ENCODE results near the gene PDZD8.

The PDZD8 gene

DNA sequence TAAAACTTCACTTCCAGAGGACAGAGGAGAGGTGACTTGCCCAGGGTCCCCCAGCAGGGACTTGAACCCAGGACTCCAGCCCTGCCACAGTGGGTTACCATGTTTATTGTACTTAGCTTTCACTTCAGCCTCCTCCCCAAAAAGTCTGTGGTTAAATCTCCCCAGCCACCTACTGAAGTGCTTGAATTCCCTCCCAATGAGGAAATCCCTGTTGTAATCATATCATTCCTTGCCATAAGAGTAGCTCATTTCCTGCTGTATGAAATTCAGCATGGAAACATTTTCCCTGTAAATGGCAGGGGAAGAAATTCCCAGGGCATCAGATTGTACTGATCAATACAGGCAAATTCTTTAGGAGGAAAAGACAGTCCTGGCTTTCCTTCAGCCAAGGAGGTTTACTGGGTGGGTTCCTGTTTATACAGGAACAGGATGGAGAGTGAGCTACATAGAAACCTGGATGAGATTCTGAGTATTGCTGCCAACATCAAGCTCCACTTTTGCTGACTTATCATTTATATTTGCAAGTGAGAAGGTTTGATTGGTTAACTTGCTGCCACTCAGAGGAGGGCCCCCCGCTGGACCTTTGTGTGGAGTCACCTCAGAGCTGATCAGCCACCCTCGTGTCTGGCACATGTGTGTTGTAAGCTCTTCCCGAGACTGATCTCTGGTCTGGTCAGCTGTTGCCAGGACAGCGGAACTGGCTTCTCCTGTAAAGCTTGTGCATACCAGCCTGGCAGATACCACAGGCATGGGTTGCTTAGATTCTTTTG lies 16.4 kb upstream of the PDZD8 start:
- no peak for DNase-seq

DNA sequence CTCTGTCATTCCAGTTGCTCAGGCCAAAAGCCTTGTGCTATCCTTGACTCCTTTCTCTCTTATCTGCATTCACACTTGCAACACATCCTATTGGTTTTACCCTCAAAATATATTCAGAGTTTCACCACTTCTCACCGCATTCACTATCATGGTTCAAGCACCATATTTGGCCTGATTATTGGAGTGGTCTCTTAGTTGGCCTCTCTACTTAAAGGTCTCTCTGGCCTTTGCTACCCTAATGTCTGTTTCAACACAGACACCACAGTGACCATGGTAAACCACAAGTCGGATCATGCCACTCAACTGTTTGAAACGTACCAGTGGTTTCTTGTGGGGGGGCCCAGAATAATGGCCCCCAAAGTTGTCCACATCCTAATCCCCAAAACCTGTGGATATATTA lies 15.2 kb upstream of the PDZD8 start:
- no peak for DNase-seq

DNA sequence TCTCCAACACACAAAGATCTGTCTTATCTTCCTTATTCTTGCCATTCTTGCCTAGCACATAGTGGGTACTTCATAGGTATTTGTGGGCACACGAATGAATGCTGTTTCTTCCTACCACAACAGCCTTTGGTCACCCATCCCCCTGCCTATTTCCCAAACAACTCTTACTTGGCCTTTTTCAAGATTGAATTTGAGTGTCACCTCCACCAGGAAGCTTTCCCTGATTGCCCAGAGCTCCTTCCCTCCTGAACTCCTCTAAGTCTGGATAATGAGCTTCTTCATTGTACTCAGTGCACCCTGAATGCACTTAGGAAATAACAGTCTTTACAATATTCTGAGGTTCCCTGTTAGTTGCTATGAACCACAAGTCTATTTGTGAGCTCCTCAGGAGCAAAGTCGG lies 11.6 kb upstream of the PDZD8 start:
- DNase-seq = no peak

DNA sequence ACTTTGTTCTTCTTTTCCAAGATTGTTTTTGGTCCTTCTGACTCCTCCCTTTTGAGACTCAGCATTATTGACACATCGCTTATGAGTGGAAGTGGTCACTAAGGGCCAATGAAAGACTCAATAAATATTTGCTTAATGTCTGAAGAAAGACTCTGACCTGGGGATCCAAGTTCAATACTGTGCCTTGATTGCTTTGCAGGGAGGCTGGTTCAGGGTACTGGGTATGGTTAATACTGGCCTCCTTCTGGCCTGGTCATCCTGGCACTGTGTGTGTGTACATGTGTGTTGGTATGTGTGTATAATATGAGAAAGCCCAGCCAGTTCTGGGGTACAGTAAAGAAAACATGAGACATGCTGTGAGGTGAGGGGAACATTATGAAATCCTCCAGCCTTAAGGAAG lies 7.6 kb upstream of the PDZD8 start:
- no peak for DNase-seq

DNA sequence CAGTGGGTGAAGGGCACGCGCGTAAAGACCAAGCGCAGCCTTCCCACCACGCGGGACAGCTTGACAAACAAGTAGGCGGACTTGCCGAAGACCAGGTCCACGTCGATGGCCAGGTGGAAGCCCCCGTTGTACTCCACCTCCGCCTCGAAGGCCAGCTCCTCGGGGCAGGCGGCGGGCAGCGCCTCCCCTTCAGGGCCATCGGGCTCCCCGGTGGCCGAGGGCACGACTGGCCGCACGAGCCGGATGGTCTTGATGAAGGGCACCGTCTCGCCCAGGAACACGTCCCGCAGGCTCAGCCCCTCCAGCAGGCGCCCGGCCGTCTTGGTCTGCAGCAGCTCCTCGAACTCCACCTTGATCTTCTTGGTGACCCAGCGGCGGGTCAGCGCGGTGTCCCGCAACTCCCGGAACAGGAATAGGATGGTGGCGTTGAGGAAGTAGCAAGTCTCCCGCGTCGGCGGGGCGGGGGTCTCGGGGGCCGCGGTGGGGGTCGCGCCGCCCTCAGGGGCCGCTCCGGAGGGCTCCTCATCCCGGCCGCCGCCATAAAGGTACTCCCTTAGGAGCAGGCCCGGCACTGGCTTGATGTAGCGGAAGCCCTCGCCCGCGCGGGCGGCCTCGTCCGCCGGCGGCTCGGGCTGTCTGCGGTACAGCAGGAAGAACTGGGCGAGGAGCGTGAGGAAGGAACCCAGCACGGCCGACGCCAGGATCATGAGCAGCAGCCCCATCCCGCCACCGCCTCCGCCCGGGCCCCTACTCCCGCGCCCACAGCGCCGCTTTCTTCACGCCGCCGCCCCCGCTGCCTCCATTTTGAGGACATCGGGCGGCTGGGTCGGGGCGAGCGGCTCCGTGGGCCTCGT lies 507 bp downstream of the PDZD8 start:
- peak in 1 of 2 experiments; percentile 7 for DNase-seq

DNA sequence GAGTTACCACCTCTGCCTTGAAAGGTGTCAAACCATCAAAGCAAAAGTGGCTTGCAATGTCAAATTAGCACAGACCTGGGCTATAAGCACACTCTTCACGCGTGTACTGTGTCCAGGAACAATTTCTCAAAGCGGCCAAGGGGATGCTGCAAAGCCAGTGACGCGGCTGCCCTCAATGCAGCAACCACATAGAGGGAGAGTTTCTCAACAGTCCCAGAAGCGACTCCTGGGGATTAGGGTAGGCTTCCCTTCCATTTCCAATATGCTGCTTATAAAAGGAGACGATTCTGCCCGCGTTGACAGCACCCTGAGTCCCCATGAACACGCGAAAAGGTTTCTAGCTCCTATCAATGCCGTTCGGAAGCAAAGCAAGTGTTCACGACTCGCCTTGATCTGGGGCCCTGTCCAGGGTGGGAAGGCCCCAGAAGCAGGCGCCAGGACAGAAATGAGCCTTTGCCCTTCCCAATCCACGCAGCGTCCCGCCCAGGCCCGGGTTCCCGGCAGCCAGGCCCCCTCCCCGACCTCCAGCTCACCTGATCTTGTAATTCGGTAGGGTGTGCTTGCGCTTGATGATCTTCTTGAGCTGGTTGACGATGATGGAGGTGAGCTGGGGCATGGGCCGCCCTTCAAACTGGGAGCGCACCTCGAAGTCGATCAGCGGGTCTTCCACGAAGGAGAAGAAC lies 1.3 kb downstream of the PDZD8 start:
- DNase-seq = peak in 1 of 2 experiments; percentile 9

DNA sequence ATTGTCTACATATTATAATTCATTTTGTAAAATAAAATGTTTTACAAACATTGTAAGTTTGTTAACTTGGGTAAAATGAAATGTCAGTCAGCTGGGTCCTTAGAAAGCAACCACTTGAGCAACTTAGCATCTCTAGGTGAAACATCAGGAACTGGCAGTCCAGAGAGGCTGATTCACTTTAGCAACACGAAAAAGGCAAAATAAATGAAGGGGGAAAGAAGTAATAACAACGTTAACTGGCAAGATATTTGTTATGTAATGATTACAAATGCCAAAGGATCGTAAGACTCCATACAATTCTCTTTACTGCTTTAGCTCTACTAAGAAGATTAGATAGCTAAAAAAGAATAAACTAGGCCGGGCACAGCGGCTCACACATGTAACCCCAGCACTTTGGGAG lies 5.0 kb downstream of the PDZD8 start:
- no peak for DNase-seq

DNA sequence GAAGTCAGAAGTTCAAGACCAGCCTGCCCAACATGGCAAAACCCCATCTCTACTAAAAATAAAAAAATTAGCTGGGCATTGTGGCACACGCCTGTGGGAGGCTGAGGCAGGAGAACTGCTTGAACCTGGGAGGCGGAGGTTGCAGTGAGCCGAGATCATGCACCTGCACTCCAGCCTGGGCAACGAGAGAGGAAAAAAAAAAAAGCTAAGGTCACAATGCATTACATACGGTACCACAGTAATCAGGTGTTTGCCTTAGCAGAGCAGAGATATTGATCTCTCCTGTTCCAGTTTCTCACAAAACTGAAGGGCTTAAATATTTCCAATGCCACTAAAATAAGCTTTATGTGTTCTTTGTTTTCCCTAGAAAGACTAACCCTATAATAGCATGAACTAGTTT lies 7.5 kb downstream of the PDZD8 start:
- DNase-seq = no peak

DNA sequence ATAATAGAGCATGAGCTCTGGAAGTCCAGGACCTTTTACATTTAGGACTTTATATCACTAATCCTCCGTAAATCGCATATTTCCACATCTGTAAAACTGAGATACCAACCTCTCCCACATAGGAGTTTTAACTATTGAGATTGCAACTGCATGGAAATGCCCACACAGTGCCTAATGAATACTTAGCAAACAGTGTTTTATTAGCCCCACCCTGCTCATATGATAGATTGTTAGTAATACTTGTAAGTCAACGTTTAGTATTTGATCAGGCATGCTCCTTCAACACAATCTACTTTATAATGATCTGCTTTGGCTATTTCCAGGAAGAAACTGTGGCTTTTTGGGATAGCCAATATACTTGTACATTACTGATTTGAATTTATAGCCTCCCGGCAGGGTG lies 8.5 kb downstream of the PDZD8 start:
- no peak for DNase-seq

DNA sequence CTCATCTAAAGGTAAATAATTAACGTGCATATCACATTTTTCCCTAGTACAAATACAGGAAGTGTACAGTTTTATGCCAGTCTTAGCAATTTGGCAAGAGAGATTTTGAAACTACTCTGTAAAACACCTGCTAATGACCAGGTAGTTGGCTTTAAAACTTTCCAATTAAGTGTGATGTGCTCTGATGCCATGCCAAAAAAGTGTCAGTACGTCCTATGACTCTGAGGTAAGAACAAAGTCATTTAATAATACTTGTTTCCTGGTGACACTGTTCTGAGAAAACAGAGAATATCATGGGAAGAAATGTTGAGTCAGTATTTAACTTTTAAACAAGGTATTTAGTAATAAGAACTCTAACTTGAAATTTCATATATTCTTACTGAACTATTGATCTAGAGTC lies 9.6 kb downstream of the PDZD8 start:
- DNase-seq = no peak

DNA sequence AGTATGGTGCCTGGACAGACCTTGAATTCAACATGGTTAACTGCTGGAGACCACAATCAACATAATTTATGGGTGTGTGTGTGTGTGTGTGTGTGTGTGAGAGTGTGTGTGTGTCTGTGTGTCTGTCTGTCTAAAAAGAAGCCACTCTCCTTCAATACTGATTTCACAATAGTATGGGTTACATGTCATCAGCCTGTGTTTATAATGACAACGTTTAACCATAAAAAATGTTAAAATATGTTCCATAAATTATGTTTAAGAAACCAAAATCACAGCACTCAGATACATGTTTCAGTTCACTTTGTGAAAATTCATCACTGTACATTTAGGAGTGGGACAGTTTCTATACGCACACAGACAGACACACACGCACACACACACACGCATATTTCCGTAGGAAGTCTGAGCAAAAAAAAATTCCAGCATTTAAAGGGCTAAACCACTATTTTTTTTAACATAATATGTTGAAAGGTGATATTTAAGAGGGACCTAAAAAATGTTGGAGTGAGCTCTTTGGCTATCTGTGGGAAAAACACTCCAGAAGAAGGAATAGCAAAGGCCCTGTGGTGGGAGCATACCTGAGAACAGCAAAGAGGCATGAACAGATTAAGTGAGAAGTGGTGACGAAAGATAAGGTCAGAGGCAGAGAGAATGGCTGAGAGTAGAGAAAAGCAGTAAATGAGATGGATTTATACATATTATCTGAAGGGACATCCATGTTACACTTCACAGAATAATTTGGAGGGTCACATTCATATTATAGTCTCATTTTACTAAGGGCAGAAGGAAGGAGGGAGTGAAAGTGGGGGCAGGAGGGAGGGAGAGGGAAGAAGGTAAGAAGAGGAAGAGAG lies 10.9 kb downstream of the PDZD8 start:
- no peak for DNase-seq

DNA sequence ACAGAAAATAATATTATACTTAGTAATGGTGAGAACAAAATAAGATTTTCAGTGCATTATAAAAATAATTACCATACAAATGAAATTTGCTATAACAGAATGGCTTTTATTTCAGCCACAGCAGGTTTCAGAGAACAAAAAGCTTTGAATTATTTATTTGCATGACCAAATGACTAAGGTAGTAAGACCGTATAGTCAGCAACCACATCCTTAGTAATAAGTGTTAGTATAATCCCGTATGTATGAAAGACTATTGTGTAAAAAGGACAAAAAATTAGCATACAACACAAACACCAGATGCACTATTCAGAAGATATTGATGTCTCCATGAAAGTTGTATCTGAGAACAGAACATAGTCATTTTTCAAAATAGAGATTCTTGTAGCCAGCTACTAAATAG lies 12.2 kb downstream of the PDZD8 start:
- DNase-seq = no peak

DNA sequence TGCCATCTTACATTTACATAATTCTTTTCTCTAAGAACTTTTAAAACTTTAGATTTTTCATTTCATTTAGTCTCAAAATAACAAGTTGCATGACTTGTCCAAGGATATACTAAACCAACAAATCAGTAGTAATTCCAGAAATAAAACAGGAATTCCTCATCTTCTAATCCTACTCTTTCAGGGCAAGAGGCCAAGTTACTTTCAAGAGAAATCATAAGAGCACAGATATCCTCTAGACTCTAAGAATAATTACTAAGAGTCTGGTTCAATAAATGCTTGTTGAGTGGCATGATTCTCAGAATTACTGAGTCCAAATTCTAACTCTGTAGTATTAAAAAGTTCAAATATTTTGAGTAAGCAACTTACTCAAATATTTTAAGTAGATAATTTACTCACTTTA lies 12.9 kb downstream of the PDZD8 start:
- DNase-seq = no peak

DNA sequence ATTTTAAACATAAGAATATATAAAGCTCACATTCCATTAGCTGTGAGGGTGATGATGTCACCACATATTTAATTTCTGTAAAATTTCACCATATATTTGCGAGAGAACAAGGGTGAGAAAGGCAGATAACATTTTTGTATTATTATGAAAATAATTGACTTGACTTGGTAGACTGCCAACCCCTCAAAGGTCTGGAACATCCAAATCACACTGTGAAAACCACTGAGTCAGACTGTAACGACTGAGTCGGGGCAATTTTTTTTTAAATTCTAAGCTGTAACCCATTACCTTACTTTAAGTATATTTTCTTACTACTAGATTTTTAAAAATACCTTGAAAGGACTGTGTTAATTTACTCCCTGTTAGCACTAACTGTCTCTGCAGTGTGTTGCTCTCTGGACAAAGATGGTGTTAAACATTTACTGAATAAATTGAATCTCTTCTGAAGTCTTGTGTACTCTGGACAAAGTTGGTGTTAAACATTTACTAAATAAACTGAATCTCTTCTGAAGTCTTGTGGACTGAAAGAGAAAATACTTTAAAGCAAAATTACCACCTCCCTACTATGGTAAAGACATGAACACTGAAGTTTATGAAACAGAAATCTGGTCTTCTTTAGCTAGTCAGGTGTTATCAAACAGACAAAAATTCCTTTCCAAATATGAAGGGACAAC lies 14.1 kb downstream of the PDZD8 start:
- DNase-seq = no peak

DNA sequence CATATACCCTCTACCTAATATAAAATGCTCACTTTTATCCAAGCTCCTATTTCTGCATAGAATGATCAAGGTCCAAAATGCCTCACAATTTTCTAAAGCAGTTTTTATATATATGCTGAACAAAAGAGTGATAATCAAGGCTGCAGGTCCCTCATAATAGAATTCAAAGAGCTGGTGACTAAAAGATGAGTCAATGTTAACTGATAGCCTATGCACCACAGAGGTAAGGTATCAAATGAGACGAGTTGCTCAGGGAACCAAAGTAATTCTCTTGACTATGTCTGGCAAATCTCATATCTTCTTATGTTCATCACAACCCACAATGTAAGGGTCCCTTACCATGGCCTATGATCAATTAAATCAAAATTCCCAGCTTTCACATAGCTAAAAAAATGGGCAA lies 15.2 kb downstream of the PDZD8 start:
- DNase-seq = no peak

DNA sequence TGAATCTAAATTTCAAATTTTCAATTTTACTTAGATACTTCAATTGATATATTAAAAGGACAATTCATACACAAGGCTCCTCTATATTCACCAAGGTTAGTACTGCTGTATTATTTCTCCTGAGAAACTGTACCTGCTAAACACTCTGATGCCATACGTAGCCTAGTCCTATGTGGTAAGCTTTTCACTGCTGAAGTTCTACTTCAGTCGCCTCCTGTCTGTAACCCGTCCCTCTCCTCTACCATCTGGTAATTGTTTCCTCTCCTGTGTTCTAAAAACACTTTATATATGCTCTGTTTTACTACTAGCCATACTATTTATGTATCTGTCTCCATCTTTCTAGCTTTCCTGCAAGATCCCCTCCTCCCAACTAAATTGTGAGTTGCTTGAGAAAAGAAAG lies 20.2 kb downstream of the PDZD8 start:
- no peak for DNase-seq

DNA sequence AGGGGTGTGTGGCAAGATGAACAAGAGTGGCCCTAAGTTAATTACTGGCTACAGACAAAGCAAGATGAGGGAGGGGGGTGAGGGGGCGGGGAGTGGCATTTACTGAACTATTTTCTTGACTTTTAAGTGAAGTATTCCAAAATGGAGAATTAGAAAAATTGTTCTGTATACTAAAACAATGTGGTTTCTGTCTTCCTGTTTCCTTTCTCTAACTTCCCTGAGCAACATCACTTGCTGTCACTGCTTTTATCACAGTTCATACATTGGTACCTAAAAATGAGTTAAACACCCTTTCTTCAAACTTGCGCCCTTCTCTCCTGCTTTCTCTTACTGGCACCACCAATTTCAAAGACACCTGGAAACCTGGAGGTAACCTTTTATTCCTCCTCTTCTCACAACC lies 21.6 kb downstream of the PDZD8 start:
- DNase-seq = no peak

DNA sequence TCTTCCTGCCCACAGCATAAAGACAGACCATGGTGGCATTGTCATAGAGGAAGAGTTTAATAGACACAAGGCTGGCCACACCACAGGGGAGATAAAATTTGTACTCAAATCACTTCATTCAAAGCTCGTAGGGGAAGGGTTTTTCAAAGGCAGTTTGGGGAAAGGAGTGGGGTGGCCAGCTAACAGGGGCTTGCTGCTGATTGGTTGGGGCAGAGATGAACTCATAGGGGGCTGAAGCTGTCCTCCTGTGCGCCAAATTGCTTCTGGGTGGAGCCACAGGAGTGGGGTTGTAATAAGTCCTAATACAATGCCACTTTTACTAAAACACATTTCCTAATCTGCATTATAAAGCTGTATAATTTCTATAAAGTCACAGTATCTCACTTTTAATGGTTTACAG lies 22.5 kb downstream of the PDZD8 start:
- DNase-seq = no peak

DNA sequence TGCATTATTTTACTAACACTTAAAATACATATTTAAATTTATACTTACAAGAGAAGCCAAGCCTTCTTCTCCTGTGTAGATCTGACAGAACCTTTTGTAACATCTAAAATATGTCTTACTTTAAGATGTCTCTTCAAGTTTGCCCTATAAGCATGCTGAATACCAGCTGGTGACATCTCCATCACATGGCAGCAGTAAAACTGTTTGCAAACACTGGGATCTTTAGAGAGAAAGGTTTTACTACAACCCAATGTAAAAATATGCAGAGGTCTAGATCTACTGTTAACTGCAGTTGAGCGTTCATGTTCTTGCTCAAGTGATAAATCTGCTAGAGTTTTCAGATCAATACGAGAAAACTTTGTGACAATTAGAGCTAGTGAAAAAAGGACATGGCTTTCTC lies 23.2 kb downstream of the PDZD8 start:
- no peak for DNase-seq

DNA sequence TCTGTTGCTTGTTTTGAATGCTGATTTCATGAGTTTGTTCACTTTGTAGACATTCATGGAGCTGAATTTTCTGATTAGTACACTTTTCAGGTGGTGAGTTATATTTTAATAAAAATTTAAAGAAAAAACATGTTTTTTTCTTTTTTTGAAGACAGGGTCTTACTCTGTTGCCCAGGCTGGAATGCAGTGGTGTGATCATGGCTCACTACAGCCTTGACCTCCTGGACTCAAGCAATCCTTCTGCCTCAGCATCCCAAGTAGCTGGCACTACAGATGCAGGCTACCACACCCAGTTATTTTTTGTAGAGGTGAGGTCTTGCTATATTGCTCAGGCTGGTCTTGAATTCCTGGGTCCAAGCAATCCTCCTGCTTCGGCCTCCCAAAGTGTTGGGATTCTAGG lies 23.7 kb downstream of the PDZD8 start:
- DNase-seq = no peak

DNA sequence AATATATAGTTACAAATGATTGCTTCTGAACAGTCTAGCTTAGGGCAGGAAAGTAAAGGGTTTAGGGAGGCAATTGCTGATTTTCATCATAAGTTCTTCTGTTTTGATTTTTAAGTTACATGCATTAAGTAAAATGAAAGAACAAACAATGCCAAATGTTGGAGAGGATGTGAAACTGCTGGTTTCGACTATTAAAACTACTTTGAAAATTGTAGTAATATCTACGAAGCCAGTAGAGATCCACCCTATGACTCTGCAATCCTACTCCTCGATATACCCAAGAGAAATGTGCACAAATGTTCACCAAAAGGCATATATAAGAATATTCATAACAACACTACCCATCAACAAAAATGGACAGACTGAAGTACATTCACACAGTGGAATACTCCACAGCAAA lies 24.3 kb downstream of the PDZD8 start:
- no peak for DNase-seq

DNA sequence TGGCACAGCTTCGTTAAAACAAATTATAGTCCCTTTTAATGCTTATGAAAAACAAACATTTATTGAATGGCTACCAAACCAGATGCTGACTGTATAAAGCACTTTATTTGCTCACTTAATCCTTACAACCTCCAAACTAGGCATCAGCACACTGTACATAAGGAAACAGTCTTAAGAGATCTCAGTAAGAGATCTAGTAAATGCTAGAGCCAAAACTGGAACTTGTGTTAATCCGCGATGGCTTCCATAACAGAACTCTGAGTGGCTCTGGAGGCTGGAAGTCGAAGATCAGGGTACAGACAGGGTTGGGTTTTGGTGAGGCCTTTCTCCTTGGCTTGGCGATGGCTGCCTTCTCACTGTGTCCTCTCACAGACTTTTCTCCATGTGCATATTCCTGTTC lies 27.0 kb downstream of the PDZD8 start:
- DNase-seq = no peak

Measured in NCI-H524 (cell line).